ENCODE measurements around the gene PDGFB.

PDGFB gene

GRCh38 chr22:39194098-39194497 lies 50.7 kb downstream of the PDGFB start:
- no peak for DNase-seq

- DNase-seq = no peak
Measured at GRCh38 chr22:39188809-39189208, 56.0 kb downstream of the PDGFB start.

- DNase-seq = no peak
Measured at GRCh38 chr22:39185601-39186012, 59.2 kb downstream of the PDGFB start.

DNA sequence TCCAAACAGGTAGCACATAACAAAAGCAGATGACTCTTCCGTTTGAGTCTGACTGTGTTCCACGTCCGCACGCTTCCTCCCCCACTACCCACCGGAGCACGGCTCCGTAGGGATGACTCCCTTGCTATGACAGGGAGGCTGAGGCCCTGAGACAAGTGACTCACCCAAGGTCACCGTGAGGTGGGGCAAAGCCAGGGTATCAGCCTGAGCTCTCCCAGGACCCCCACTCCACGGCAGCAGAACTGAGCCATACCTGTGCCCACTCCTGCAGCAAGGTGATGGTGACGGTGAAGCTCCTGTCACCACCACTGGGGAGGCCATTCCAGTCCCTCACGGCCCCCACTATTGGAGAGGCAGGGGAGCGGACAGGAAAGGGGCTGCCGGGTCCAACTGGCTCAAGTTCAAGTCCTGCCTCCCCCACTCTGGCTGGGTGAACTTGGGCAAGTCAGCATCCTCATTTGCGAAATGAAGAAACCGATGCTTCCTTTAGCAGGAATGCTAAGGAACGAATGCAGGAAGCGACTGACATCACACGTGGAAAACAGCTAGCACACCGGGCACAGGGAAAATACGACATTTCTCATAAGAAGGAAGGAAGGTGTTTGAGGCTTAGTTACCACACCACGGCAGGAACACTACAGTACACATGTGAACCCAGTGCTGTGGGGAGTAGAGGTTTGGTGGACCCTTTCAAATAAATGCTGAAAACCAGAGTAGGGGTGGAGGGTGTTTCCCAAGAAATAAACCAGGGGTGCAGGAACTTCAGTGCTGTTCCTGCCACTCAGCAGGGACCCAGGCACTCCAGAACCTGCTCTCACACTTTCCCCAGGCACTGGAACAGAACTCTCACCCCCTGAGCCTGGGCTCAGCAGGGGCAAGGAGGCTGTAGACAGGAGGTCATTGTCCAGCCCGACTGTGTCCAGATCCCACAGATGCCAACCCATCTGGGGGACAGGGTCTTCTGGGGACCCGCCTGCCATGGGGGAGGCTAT lies 59.9 kb downstream of the PDGFB start:
- no peak for DNase-seq

GRCh38 chr22:39183991-39184585 lies 60.7 kb downstream of the PDGFB start:
- no peak for DNase-seq

- DNase-seq = no peak
Measured at GRCh38 chr22:39182478-39183030, 62.2 kb downstream of the PDGFB start.

- no peak for DNase-seq
Measured at GRCh38 chr22:39181778-39182177, 63.0 kb downstream of the PDGFB start.

- DNase-seq = no peak
Measured at GRCh38 chr22:39181356-39181755, 63.4 kb downstream of the PDGFB start.

GRCh38 chr22:39179841-39180335 lies 64.9 kb downstream of the PDGFB start:
- DNase-seq = no peak

- DNase-seq = no peak
Measured at GRCh38 chr22:39179401-39179827, 65.4 kb downstream of the PDGFB start.

GRCh38 chr22:39178206-39179111 lies 66.3 kb downstream of the PDGFB start:
- no peak for DNase-seq

DNA sequence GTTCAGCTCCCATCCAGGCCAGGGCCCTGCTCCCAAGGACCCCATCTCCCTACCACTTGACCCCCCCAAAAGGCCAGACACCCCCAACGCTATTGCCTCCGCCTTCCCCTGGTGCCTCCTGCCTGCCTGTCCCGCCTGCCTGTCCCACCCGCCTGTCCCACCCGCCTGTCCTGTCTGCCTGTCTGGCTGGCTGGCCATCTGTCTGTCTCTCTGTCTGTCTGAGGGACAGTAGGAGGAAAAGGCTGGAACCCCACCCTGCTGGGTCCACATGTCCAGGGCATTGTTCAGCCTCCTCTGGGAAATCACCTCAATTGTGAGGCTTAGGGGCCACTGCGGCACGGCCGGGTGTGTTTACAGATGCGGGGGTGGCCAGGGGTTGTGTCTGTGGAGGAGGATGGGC lies 67.0 kb downstream of the PDGFB start:
- DNase-seq = no peak

DNA sequence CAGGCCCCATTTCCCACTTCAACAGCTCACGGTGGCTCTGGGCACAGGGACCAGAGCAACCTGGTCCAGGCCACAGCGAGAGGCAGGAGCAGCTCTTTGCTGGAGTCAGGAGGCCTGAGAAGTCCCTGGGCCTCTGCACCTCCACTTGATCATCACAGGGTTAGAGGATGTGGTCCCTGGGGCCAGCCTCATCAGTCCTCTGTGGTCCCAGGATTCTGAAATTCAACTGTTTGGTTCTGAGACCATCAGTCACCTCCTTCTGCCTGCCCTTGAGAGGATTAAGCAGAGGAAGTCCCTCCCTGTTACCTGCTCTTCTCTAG lies 67.4 kb downstream of the PDGFB start:
- no peak for DNase-seq

DNA sequence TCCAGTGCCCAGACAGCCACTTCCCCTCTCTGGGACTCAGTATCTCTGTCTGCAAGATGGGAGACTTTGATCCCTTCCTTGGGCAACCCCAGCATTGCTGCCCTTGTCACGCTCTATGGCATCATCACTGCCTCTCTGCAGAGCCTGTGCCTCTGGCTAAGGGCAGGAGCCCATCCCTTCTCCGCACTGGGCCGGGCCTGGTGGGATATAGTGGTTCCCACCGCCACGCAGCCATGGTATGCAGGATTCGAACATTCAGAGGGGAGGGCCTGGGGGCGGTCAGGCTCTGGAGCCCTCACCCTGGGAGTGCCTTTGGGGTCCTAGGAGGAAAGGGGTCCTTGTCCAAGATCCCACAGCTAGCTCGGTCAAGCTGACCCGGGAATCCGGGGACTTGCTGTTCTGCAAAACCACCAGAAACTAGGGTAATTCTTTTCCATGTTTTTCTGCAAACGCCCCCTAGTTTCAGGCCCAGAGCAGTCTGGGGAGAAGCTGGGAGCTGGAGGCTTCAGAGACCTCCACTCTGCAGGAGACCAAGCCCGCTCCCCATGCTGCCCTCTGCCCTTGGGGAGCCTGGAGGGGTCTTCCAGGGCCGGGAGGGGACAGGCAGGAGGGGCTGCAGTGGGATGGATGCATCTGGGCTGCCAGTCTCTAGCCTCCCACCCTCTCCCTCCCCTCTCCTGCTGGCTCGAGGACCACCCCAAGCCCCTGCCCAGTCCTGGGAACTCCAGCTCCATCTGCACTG lies 67.9 kb downstream of the PDGFB start:
- DNase-seq = no peak

GRCh38 chr22:39176143-39176713 lies 68.6 kb downstream of the PDGFB start:
- DNase-seq = no peak

DNA sequence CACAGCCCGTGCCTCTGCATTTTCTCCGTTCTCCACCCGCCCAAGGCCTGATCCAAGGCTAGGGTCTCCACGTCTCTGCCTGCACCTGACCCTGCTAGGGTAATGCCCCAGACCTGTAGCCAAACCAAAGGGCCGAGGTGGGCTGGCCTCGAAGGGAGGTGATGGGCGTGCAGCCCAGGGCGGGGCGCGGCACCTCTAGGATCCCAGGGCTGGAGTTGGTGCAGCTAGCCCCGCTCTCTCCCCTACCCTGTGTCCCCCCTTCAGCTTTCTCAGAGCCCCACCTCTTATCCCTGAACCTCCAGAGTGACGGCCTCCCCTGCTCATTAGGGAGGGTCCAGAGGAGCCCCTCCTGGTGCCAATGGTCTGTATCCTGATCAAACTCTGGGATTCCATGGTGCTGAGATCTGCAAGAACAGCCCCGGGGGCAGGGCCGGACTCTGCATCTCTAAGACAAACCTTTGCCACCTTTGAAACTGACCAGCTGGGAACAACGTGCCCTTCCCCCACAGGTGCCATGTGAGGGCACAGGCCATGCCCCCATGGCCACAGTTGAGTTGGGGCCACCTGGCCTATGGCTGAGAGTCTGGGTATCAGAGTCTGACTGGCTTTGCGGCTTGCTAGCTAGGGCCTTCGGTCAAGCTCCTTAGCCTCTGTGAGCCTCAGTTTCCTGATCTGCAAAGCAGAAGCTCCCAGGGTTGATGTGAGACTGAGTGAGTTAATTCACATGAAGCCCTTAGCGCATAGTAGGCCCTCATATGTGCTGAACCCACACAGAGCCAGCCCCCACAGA lies 69.2 kb downstream of the PDGFB start:
- DNase-seq = no peak

GRCh38 chr22:39174498-39175352 lies 70.1 kb downstream of the PDGFB start:
- no peak for DNase-seq

- DNase-seq = no peak
Measured at GRCh38 chr22:39173787-39174497, 70.8 kb downstream of the PDGFB start.

Measured in NCI-H1105 (cell line).